A549 (cell line): ENCODE measurements around the gene ANKS1B. TPM values are rescaled to one million over a fixed set of nuclear protein-coding genes. Genes with fewer than 3 reads are reported as not detected.
A peak's percentile ranks its signal among the peaks of the same experiment; 100 is the strongest.

Experiments
- ATAC-seq, 2 experiments: fragments of 200-7000 bp in 1 of 2; fragments of >200 bp in 1 of 2; cut with Nextera tagmentation in 1 of 2; cut with Tn5 transposase in 1 of 2; 3 replicates each; pipeline versions ENCODE4 v1.8.0 to v1.9.1; 2018 to 2020; ENCODE audit warnings: mild to moderate bottlenecking in 1 of 2, moderate library complexity in 1 of 2
- CTCF ChIA-PET: fragments of 300-600 bp; sonication (Branson Sonifier 250); formaldehyde crosslinking; extraction: SDS; loops from one replicate; lab custom pipeline; 2021; ENCODE audit warnings: antibody characterized with exemption, inconsistent platforms; lab: Yijun Ruan, JAX
- POLR2A ChIA-PET: fragments of 350-600 bp; formaldehyde crosslinking; extraction: SDS; loops from one replicate; lab custom pipeline; 2021; ENCODE audit warnings: antibody characterized with exemption, inconsistent platforms; lab: Yijun Ruan, JAX
- DNase-seq, 2 experiments: peaks; one replicate each; pipeline versions ENCODE4 v3.0.0 to v3.0.0-alpha.2; 2011 to 2016; ENCODE audit warnings: low read depth in 1 of 2, low spot score in 1 of 2
- FAIRE-seq: peaks from 2 replicates; lab custom pipeline; 2011; peaks lifted over from hg19 to GRCh38; lab: Jason Lieb, UNC
- H3K27ac ChIP-seq, 2 experiments: fragments of >200 bp; sonication (Bioruptor Twin); formaldehyde crosslinking; 3 replicates each; pipeline ENCODE4 v1.5.1; 2016 to 2017
- H3K4me1 ChIP-seq: fragments of >200 bp; sonication (Bioruptor Twin); formaldehyde crosslinking; 3 replicates; pipeline ENCODE4 v1.6.1; 2016
- H3K4me2 ChIP-seq: fragments of >200 bp; sonication (Bioruptor Twin); formaldehyde crosslinking; 3 replicates; pipeline ENCODE4 v1.6.1; 2016
- H3K4me3 ChIP-seq: fragments of >200 bp; sonication (Bioruptor Twin); formaldehyde crosslinking; 3 replicates; pipeline ENCODE4 v1.5.1; 2016
- H3K9me3 ChIP-seq: fragments of >200 bp; sonication (Bioruptor Twin); formaldehyde crosslinking; 3 replicates; pipeline ENCODE4 v1.6.1; 2016
- BCL3 ChIP-seq: fragments of >200 bp; sonication (Bioruptor Twin); formaldehyde crosslinking; IDR thresholded peaks from 3 replicates; pipeline ENCODE4 v1.6.1; 2016
- CHD2 ChIP-seq: fragments of 150-350 bp; IDR thresholded peaks from 2 replicates; pipeline ENCODE4 v1.6.1; 2014; ENCODE audit warnings: low read length; ENCODE audit not compliant: partially characterized antibody
- CTCF ChIP-seq: fragments of >200 bp; sonication (Bioruptor Twin); formaldehyde crosslinking; IDR thresholded peaks from 3 replicates; pipeline ENCODE4 v1.5.1; 2016
- E2F6 ChIP-seq: IDR thresholded peaks from 2 replicates; pipeline ENCODE4 v1.6.1; 2012; ENCODE audit warnings: low read depth, borderline replicate concordance
- EHF ChIP-seq: fragments of 250-450 bp; sonication (Bioruptor Pico); IDR thresholded peaks from 2 replicates; pipeline ENCODE4 v1.5.0; 2020; ENCODE audit warnings: mild to moderate bottlenecking
- FOSB ChIP-seq: fragments of 250-450 bp; sonication (Bioruptor Pico); IDR thresholded peaks from 2 replicates; pipeline ENCODE4 v1.5.0; 2020; ENCODE audit warnings: mild to moderate bottlenecking, moderate library complexity
- KDM5A ChIP-seq: fragments of 200-600 bp; sonication (generic); IDR thresholded peaks from 2 replicates; pipeline ENCODE4 v1.6.1; 2016; ENCODE audit warnings: antibody characterized with exemption, mild to moderate bottlenecking
- NR3C1 ChIP-seq: fragments of >200 bp; sonication (Bioruptor Twin); formaldehyde crosslinking; IDR thresholded peaks from 3 replicates; pipeline ENCODE4 v1.6.1; 2017
- PBX3 ChIP-seq: IDR thresholded peaks from 2 replicates; pipeline ENCODE4 v1.6.1; 2012
- PHF8 ChIP-seq: fragments of 200-600 bp; sonication (generic); IDR thresholded peaks from 2 replicates; pipeline ENCODE4 v1.6.1; 2016; ENCODE audit warnings: low read depth, mild to moderate bottlenecking, antibody characterized with exemption, moderate library complexity, borderline replicate concordance
- POLR2AphosphoS2 ChIP-seq: conservative IDR thresholded peaks from 2 replicates; pipeline ENCODE4 v1.6.1; 2012; ENCODE audit warnings: low read length, improper control_type of control experiment, inconsistent platforms
- RAD21 ChIP-seq, 2 experiments: fragments of >200 bp in 1 of 2; sonication (Bioruptor Twin) in 1 of 2; formaldehyde crosslinking in 1 of 2; IDR thresholded peaks in 1 of 2; conservative IDR thresholded peaks in 1 of 2; 2 replicates in 1 of 2; 3 replicates in 1 of 2; pipeline ENCODE4 v1.6.1; 2012 to 2018; ENCODE audit warnings: inconsistent platforms in 1 of 2
- RCOR1 ChIP-seq: fragments of 150-350 bp; IDR thresholded peaks from 2 replicates; pipeline ENCODE4 v1.6.1; 2014; ENCODE audit warnings: antibody characterized with exemption, low read length, low read depth
- SMC3 ChIP-seq: fragments of >200 bp; sonication (Bioruptor Twin); formaldehyde crosslinking; IDR thresholded peaks from 3 replicates; pipeline ENCODE4 v1.6.1; 2018; ENCODE audit warnings: inconsistent platforms
- SREBF2 ChIP-seq: fragments of 450-650 bp; IDR thresholded peaks from 2 replicates; pipeline ENCODE4 v1.6.1; 2014; ENCODE audit warnings: mild to moderate bottlenecking, moderate library complexity
- USF2 ChIP-seq: fragments of 450-650 bp; IDR thresholded peaks from 2 replicates; pipeline ENCODE4 v1.6.1; 2014; ENCODE audit warnings: antibody characterized with exemption
- ZFP36 ChIP-seq: fragments of 450-650 bp; IDR thresholded peaks from 2 replicates; pipeline ENCODE4 v1.6.1; 2014; ENCODE audit warnings: borderline replicate concordance; ENCODE audit not compliant: partially characterized antibody
- ZNF302 ChIP-seq: fragments of 250-450 bp; sonication (Bioruptor Pico); IDR thresholded peaks from 2 replicates; pipeline ENCODE4 v1.9.0; 2021; ENCODE audit warnings: inconsistent platforms, mild to moderate bottlenecking, moderate library complexity
- WGBS: methylation state at CpG from one replicate; pipeline ENCODE4 v1.1.6; 2017; ENCODE audit errors: missing lambda C conversion rate; 5-methylcytosine and 5-hydroxymethylcytosine counted together
- polyA plus RNA-seq, 4 experiments: library from polyadenylated mRNA; depleted of rRNA in 3 of 4; stranded (reverse); fragments of >200 nt; fragmentation: RNase III in 1 of 4; extraction: RNeasy Plus Mini Kit Qiagen cat#74134 plus additional on column Dnase treatment in 1 of 4; gene quantifications; 2 replicates in 3 of 4; 3 replicates in 1 of 4; pipeline ENCODE4 v1.2.3, GENCODE V29; 2011 to 2017

The ANKS1B gene
- polyA plus RNA-seq, 2 of the 4 experiments (the other 2 are of a cell fraction), result 1.5 to 2.2 TPM

GRCh38 chr12:98698603-98699463 lies 1285.9 kb downstream of the ANKS1B start:
- no peaks in the 10 kb centered on the region for H3K9me3 ChIP-seq
- WGBS, result 29% methylated on average over 6 of the region's 6 CpGs
- no peaks in the 10 kb centered on the region for H3K4me1 ChIP-seq
- H3K27ac ChIP-seq, result no peak overlapping the region
- TF ChIP-seq SMC3, result peak; percentile 91
- no peak for TF ChIP-seq ZFP36
- peak; percentile 85 to 92 for TF ChIP-seq RAD21 (conservative IDR thresholded peaks at IDR 0.05 in 1 of 2, IDR thresholded peaks at IDR 0.05 in 1 of 2)
- TF ChIP-seq BCL3, result no peak
- TF ChIP-seq NR3C1, result no peak
- peak; percentile 80 for TF ChIP-seq CTCF
- no peak for TF ChIP-seq E2F6
- no peak for TF ChIP-seq KDM5A
- ATAC-seq (peak; percentile 99 to 100), FAIRE-seq (peak; percentile 98), DNase-seq (peak; percentile 66 to 84)
- no peak overlapping the region for H3K4me3 ChIP-seq
- POLR2A ChIA-PET, result interaction anchor here (0.6 kb wide), 1 partner anchor 300 kb away, joined by 3 read pairs; no protein-coding TSS in a partner anchor
- H3K4me2 ChIP-seq, result no peak overlapping the region
- CTCF ChIA-PET, result interaction anchor here (0.6 to 3.0 kb wide), 45 partner anchors 9 to 1956 kb away, joined by 3 to 42 read pairs (median 4); partner anchors contain the start of gene SLC25A3

GRCh38 chr12:98697209-98697608 lies 1287.5 kb downstream of the ANKS1B start:
- H3K4me3 ChIP-seq, result no peak overlapping the region
- POLR2A ChIA-PET, result no interaction called here
- H3K4me1 ChIP-seq, result no peaks in the 10 kb centered on the region
- 82% methylated on average over 2 of the region's 2 CpGs for WGBS
- H3K27ac ChIP-seq, result no peak overlapping the region
- FAIRE-seq, result no peak
- no peak for ATAC-seq
- DNase-seq, result no peak
- CTCF ChIA-PET, result interaction anchor here (1.2 to 1.4 kb wide), 2 partner anchors 14 to 302 kb away, joined by 5 to 6 read pairs; no protein-coding TSS in a partner anchor
- H3K4me2 ChIP-seq, result no peak overlapping the region
- no peaks in the 10 kb centered on the region for H3K9me3 ChIP-seq
- TF ChIP-seq CHD2 (no peak), RCOR1 (no peak), FOSB (CRISPR knock-in tag) (no peak), PHF8 (no peak), POLR2AphosphoS2 (no peak), EHF (CRISPR knock-in tag) (no peak), PBX3 (no peak), USF2 (no peak), SREBF2 (no peak), ZNF302 (CRISPR knock-in tag) (no peak)
